Stimulated activated CD8-positive, alpha-beta memory T cell treated with anti-CD3 and anti-CD28 coated beads, Interleukin-15, amount 100 ng/mL, for 24 hours (primary cell): Measurements from ENCODE around the gene ZFP36L1.

ENCODE experiments used
- DNase-seq: peaks from one replicate; pipeline ENCODE4 v3.0.0-alpha.2; 2020; ENCODE audit warnings: low read depth

ZFP36L1 gene

GRCh38 chr14:68795597-68796417 is 2.9 kb upstream of the ZFP36L1 start:
- DNase-seq, result peak; percentile 47

DNA sequence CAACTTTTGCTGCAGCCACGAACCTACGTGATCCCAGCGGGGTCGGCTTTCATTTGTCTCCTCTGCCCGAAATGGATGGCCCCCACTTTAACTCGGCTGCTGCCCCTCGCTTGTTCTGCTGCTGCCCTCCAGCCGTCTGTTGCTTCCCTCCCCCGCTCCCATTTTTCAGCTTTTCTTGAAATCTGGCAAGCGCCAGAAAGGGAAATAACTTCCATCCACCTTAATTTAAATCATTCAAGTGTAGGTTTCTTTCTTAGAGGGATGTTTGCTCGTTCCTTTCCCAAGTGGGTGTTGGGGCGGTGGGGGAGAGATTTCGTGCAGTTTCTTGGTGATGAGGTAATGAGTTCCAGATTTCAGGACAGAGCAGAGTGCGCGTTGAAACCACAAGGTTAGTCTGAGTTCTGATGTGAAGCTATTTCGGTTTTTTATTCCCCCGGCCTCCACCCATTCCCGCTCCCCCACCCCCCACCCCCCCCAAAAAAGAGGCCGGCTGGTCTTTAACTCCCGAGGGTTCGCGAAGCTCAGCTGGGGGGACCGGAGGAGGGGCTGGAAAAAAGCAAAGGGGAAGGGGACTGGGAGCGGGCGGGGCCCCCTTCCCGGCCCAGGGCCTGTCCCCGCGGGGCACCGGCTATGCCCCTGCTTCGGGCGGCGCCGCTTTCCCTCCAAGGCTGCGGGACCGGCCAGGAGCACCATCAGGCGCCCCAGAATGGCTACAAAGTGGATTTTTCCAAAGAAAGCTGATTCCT is 2.2 kb upstream of the ZFP36L1 start:
- DNase-seq, result no peak

GRCh38 chr14:68794130-68794850 is 1.4 kb upstream of the ZFP36L1 start:
- peak; percentile 62 for DNase-seq

DNA sequence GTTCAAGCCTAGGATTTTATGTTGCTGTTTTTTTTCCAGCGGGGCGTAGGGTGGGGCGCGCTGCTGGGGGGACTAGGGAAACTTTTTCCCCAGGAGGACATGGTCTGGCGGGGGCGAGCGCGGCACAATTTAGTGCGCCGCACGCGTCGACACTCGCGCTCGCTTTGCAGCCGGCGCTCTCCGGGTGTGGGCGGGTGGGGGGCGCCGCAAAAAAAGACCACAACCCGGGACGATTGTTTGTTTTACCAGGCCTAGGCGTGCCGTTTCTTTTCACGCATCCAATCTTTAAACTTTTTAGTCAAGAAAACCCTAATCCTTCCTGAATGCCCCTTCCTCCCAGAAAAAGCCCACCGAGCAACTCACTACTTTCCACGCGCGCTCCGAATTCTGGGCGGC is 865 bp upstream of the ZFP36L1 start:
- DNase-seq, result no peak

- DNase-seq, result no peak
Measured at GRCh38 chr14:68792678-68792978, 239 bp downstream of the ZFP36L1 start.

DNA sequence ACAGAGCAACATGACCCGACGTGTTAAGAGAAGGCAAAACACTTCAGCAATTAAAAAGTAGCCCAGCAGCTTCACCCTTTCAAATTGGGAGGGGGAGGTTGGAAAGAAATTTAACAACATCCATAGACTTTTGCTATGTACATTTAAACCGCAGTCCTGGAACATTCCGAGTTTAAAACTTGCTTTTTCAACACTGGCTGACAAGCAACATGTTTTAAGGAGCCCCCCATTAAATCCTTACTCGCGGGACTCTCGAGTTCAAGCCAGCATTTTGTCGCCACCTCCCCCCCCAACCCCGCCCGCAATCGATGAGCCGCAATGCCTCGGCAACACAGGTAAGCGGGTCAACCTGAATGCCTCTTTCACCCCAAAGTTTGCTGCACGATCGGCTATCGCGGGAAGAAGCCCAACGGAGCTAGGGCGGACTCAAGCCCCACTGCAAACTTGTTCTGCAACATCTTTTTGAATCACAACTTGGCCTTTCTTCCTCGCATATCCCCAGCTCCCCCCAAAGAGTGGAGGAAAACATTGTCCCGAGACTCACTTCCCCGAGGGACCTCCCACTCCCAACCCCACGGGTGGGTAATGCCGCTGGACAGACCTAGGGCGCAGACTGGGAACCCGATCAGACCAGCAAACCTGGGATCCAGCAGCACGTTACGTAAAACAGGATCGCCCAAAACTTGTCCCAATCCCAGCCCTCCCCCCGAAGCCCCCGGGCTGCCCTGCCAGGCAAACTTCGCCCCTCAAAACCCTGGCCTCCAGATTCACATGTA is 777 bp downstream of the ZFP36L1 start:
- no peak for DNase-seq

GRCh38 chr14:68791078-68791901 is 1.6 kb downstream of the ZFP36L1 start:
- no peak for DNase-seq

- no peak for DNase-seq
Measured at GRCh38 chr14:68790644-68791077, 2.2 kb downstream of the ZFP36L1 start.

DNA sequence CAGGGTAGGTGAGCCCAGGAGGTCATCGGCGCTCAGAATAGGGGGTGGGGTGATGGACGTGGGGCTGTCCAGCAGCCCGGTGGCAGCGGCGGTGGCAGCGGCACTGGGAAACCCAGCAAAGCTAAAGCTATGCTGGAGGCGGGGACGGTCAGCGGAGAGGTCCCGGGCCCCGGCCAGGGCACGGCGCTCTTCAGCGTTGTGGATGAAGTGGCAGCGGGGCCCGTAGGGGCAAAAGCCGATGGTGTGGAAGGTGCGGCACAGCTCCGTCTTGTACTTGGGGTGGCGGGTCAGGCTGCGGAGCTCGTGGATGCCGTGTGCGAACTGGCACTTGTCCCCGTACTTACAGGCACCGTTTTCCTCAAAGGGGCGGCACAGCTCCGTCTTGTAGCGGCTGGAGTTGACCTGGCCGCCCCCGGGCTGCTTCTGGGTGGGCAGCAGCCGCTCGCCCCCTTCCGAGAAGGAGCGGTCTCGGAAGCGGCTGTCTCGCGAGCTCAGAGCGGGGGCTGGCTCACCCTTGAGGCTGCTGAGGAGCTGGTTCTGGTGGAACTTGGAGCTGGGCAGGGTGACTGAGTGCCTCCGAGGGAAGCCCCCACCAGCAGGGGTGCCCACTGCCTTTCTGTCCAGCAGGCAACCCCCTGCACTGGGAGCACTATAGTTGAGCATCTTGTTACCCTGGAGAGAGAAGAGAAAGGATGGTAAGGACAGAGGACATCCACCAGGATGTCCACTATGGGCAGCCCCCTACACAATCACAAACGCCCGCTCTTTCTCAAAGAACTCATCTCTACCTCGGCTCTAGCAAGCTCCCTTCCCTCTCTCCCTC is 2.8 kb downstream of the ZFP36L1 start:
- DNase-seq, result no peak

DNA sequence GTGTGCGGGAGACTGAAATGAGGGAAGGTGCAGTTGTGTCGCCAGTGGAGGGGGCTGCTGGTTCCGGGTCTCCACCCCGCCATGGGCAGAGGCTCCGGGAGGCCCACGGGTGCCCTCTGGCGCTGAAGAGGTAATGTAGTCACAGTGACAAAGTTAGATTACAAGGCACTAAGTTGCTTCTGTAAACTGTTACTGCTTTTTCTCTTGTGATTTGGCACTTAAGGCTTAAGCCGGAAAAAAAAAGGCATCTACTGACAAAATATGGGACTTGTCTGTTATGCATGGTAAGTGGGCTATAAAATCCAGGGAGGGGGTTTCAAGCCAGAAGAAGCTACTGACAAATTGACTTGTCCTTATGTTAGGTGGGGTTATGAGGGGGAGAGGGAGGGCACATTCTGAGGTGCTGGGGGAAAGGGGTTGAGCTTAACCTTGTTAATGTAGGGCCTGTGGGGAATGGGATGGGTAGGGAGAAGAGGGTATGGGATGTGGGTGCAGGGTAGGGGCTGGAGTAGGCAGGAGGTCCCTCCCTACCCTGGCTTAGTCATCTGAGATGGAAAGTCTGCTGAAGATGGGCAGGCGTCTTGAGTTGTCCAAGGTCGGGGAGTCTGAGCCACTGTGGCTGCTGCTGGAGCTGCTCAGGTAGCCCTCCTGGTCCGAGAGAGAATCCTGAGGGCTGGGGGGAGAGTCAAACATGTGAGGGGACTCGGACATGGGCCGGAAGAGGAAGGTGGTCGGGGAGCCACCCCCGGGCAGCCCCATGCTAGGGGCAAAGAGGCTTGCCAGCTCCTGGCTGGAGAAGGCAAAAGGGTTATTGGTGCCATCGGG is 3.7 kb downstream of the ZFP36L1 start:
- DNase-seq, result no peak

- DNase-seq, result no peak
Measured at GRCh38 chr14:68788275-68788995, 4.4 kb downstream of the ZFP36L1 start.

GRCh38 chr14:68787092-68787992 is 5.5 kb downstream of the ZFP36L1 start:
- DNase-seq, result no peak

GRCh38 chr14:68786491-68787091 is 6.3 kb downstream of the ZFP36L1 start:
- DNase-seq, result no peak

DNA sequence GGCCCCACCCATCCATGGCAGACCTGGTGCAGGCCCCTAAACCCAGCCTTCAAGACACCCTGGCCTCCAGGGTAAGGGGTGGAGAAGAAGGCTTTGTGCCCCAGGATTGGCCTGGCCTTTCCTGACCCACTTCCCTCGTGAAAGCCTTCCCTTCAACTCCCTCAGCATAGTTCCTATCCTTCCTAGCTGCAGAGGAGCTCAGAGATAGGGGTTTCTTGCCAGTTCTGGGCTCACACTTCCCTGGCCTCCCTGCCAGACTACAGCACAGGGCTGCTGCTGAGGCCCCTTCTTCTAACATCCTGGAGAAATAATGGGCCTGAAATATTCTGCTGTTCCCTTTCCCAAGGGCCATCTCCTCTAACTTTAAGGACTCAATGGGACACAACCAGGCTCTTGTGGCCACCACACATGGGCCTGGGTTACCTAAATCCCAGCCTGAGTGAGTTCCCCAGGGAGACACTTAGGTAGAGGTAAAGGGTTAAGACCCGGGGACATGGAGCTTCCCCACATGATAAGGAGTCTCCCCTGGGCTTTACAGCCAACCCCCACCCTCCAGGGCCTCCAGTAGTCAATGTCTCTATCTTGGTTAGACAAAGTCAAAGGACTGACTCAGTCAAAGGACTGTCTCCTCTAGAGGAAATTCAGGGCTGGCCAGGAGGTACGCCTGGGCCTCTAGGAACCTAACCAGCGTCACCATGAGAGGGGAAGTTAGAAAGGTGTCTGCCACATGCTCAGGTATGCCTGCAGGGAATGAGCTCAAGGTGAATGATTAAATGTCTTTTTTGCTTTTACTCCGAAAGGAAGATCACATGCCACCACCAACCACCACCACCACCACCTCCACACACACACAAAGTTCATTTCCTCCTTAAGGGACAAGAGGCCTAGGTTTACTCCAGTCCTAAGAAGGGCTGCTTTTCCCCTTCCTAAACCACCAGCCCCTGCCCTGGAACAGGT is 7.1 kb downstream of the ZFP36L1 start:
- DNase-seq, result no peak

DNA sequence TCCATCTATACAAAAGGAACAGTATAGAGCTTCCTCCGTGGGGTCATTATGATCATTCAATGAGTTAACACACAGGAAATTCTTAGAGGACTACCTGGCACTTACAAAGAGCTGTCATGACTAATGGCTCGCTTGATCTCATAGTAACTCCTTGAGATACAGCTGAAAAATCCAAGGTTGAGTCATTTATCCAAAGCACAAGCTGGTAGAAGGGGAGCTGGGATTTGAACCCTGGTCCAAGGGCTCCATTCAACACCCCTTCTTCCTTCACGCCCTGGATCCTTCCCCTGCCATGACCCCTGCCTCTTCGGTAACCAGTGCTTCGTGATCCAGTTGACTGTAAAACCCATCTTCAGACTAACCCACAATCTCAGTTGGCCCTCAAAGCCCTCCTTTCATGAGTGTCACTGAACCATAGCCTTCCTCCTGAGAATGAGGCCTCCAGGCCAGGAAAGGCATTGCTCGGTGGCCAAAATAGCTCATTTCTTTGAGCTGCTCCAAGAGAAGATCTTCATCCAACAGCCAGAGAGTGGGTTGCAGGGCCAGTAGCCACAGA is 7.8 kb downstream of the ZFP36L1 start:
- no peak for DNase-seq
